HS-27A (cell line): ENCODE measurements around the gene PLEKHG4B.

Experiments used
- DNase-seq: peaks from one replicate; pipeline ENCODE4 v3.0.0-alpha.2; 2012; ENCODE audit warnings: low read depth, missing footprints

Gene PLEKHG4B

GRCh38 chr5:136901-137300 lies 44.9 kb downstream of the PLEKHG4B start:
- no peak for DNase-seq

- DNase-seq: no peak
Observed at GRCh38 chr5:137741-138140, 45.8 kb downstream of the PLEKHG4B start.

- DNase-seq: no peak
Observed at GRCh38 chr5:138936-139335, 47.0 kb downstream of the PLEKHG4B start.

GRCh38 chr5:139579-140442 lies 47.8 kb downstream of the PLEKHG4B start:
- DNase-seq: no peak

- no peak for DNase-seq
Observed at GRCh38 chr5:140443-140829, 48.5 kb downstream of the PLEKHG4B start.

GRCh38 chr5:141211-141610 lies 49.2 kb downstream of the PLEKHG4B start:
- DNase-seq: no peak

- no peak for DNase-seq
Observed at GRCh38 chr5:141761-142160, 49.8 kb downstream of the PLEKHG4B start.

- DNase-seq: no peak
Observed at GRCh38 chr5:142246-142810, 50.4 kb downstream of the PLEKHG4B start.

GRCh38 chr5:143041-143440 lies 51.1 kb downstream of the PLEKHG4B start:
- no peak for DNase-seq

GRCh38 chr5:144941-145340 lies 53.0 kb downstream of the PLEKHG4B start:
- DNase-seq: no peak

GRCh38 chr5:145585-146323 lies 53.8 kb downstream of the PLEKHG4B start:
- no peak for DNase-seq

GRCh38 chr5:147751-148150 lies 55.8 kb downstream of the PLEKHG4B start:
- no peak for DNase-seq

- no peak for DNase-seq
Observed at GRCh38 chr5:149745-150485, 57.9 kb downstream of the PLEKHG4B start.

- no peak for DNase-seq
Observed at GRCh38 chr5:150746-151145, 58.8 kb downstream of the PLEKHG4B start.

- no peak for DNase-seq
Observed at GRCh38 chr5:152077-152476, 60.1 kb downstream of the PLEKHG4B start.

- DNase-seq: no peak
Observed at GRCh38 chr5:153256-153655, 61.3 kb downstream of the PLEKHG4B start.

- DNase-seq: no peak
Observed at GRCh38 chr5:154236-154635, 62.3 kb downstream of the PLEKHG4B start.

- DNase-seq: no peak
Observed at GRCh38 chr5:154826-155225, 62.9 kb downstream of the PLEKHG4B start.

GRCh38 chr5:155651-156410 lies 63.9 kb downstream of the PLEKHG4B start:
- DNase-seq: no peak

GRCh38 chr5:156411-157072 lies 64.6 kb downstream of the PLEKHG4B start:
- no peak for DNase-seq

- DNase-seq: no peak
Observed at GRCh38 chr5:157126-157715, 65.3 kb downstream of the PLEKHG4B start.
